Left forelimb (tissue), 1 donor: ENCODE measurements around the gene SPTBN5.

Experiments used
- DNase-seq: peaks from one replicate; pipeline ENCODE4 v3.0.0-alpha.2; 2018; ENCODE audit warnings: low spot score

The SPTBN5 gene

GRCh38 chr15:41866263-41866703 is 27.6 kb downstream of the SPTBN5 start:
- DNase-seq: no peak

- no peak for DNase-seq
Observed at GRCh38 chr15:41865490-41866055, 28.3 kb downstream of the SPTBN5 start.

- DNase-seq: no peak
Observed at GRCh38 chr15:41862515-41863116, 31.2 kb downstream of the SPTBN5 start.

- no peak for DNase-seq
Observed at GRCh38 chr15:41861736-41862356, 32.0 kb downstream of the SPTBN5 start.

GRCh38 chr15:41860049-41860828 is 33.6 kb downstream of the SPTBN5 start:
- DNase-seq: no peak

GRCh38 chr15:41858756-41859155 is 35.1 kb downstream of the SPTBN5 start:
- no peak for DNase-seq

- DNase-seq: no peak
Observed at GRCh38 chr15:41857316-41857715, 36.5 kb downstream of the SPTBN5 start.

GRCh38 chr15:41856716-41857115 is 37.1 kb downstream of the SPTBN5 start:
- no peak for DNase-seq

- no peak for DNase-seq
Observed at GRCh38 chr15:41856262-41856661, 37.6 kb downstream of the SPTBN5 start.

- no peak for DNase-seq
Observed at GRCh38 chr15:41855261-41855961, 38.4 kb downstream of the SPTBN5 start.

GRCh38 chr15:41854443-41854842 is 39.4 kb downstream of the SPTBN5 start:
- no peak for DNase-seq

- no peak for DNase-seq
Observed at GRCh38 chr15:41853831-41854230, 40.0 kb downstream of the SPTBN5 start.

- DNase-seq: no peak
Observed at GRCh38 chr15:41852736-41853590, 40.9 kb downstream of the SPTBN5 start.

- no peak for DNase-seq
Observed at GRCh38 chr15:41851755-41852370, 42.0 kb downstream of the SPTBN5 start.

GRCh38 chr15:41851167-41851523 is 42.7 kb downstream of the SPTBN5 start:
- no peak for DNase-seq

GRCh38 chr15:41850482-41851166 is 43.2 kb downstream of the SPTBN5 start:
- DNase-seq: no peak

- DNase-seq: no peak
Observed at GRCh38 chr15:41849861-41850260, 44.0 kb downstream of the SPTBN5 start.

GRCh38 chr15:41849204-41849603 is 44.6 kb downstream of the SPTBN5 start:
- DNase-seq: no peak

- DNase-seq: no peak
Observed at GRCh38 chr15:41848631-41849030, 45.2 kb downstream of the SPTBN5 start.

GRCh38 chr15:41847981-41848380 is 45.9 kb downstream of the SPTBN5 start:
- DNase-seq: no peak
